GM18526 (cell line): ENCODE measurements around the gene NCSTN.

Source experiments
- POLR2A ChIP-seq: IDR thresholded peaks from 3 replicates; pipeline ENCODE4 v1.6.1; 2011; ENCODE audit not compliant: insufficient read length; ENCODE audit errors: extremely low read depth

The NCSTN gene

GRCh38 chr1:160394673-160395072 lies 51.5 kb downstream of the NCSTN start:
- no peak for TF ChIP-seq POLR2A

- no peak for TF ChIP-seq POLR2A
These were observed 54.5 kb downstream of the NCSTN start for GRCh38 chr1:160397651-160398050.

GRCh38 chr1:160398823-160399222 lies 55.6 kb downstream of the NCSTN start:
- TF ChIP-seq POLR2A = no peak

GRCh38 chr1:160399544-160400222 lies 56.5 kb downstream of the NCSTN start:
- TF ChIP-seq POLR2A = no peak

GRCh38 chr1:160400223-160400645 lies 57.1 kb downstream of the NCSTN start, which contains the start of gene VANGL2:
Gene VANGL2, plus strand, starts transcription at chr1:160400564. Its CDS starts 15,274 bp downstream, at chr1:160415838.
- no peak for TF ChIP-seq POLR2A

GRCh38 chr1:160400646-160401486 lies 57.7 kb downstream of the NCSTN start:
- no peak for TF ChIP-seq POLR2A

GRCh38 chr1:160401487-160401805 lies 58.3 kb downstream of the NCSTN start:
- TF ChIP-seq POLR2A = no peak

- TF ChIP-seq POLR2A = no peak
These were observed 59.0 kb downstream of the NCSTN start for GRCh38 chr1:160402001-160402795.

- no peak for TF ChIP-seq POLR2A
These were observed 60.1 kb downstream of the NCSTN start for GRCh38 chr1:160403244-160403643.

- no peak for TF ChIP-seq POLR2A
These were observed 60.9 kb downstream of the NCSTN start for GRCh38 chr1:160404094-160404493.

GRCh38 chr1:160405331-160405877 lies 62.2 kb downstream of the NCSTN start:
- no peak for TF ChIP-seq POLR2A

- no peak for TF ChIP-seq POLR2A
These were observed 63.2 kb downstream of the NCSTN start for GRCh38 chr1:160406131-160406968.

- TF ChIP-seq POLR2A = no peak
These were observed 64.9 kb downstream of the NCSTN start for GRCh38 chr1:160407839-160408801.
